Measurements from ENCODE around the gene TM4SF1. TPM values are rescaled to one million over a fixed set of nuclear protein-coding genes. Genes with fewer than 3 reads are reported as not detected.
A peak's percentile ranks its signal among the peaks of the same experiment; 100 is the strongest.

The TM4SF1 gene
- total RNA-seq, 1 donor from 2014 or later, result 28.9 TPM

DNA sequence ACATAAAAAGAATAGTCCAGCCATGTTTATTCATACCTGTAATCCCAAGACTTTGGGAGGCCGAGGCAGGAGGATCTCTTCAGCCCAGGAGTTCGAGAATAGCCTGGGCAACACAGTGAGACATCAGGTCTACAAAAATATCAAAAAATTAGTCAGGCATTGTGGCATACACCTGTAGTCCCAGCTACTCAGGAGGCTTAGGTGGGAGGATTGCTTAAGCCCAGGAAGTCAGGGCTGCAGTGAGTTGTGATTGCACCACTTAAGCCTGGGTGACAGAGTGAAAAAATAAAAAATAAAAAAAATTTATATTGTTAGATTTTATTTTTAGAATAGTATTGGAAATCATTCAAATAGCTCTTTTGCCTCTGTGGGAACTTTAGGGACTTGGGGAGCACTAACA, 12.8 kb upstream of the TM4SF1 start:
- no peak for TF ChIP-seq EZH2 (IDR thresholded peaks at IDR 0.05; ENCODE audit: insufficient read depth, low read length)
- TF ChIP-seq, protein P1, sequence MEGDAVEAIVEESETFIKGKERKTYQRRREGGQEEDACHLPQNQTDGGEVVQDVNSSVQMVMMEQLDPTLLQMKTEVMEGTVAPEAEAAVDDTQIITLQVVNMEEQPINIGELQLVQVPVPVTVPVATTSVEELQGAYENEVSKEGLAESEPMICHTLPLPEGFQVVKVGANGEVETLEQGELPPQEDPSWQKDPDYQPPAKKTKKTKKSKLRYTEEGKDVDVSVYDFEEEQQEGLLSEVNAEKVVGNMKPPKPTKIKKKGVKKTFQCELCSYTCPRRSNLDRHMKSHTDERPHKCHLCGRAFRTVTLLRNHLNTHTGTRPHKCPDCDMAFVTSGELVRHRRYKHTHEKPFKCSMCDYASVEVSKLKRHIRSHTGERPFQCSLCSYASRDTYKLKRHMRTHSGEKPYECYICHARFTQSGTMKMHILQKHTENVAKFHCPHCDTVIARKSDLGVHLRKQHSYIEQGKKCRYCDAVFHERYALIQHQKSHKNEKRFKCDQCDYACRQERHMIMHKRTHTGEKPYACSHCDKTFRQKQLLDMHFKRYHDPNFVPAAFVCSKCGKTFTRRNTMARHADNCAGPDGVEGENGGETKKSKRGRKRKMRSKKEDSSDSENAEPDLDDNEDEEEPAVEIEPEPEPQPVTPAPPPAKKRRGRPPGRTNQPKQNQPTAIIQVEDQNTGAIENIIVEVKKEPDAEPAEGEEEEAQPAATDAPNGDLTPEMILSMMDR (IDR thresholded peaks at IDR 0.05; ENCODE audit: insufficient read depth, low read depth, low read length), result no peak
- H3K9me3 ChIP-seq (ENCODE audit: insufficient read depth, low read depth, low read length), result no peaks in the 10 kb centered on the region
- no peaks in the 10 kb centered on the region for H3K9me3 Mint-ChIP-seq (ENCODE audit: unreplicated experiment)
- H3K27ac Mint-ChIP-seq (ENCODE audit: unreplicated experiment), result no peak overlapping the region
- peaks cover 38% of the 10 kb centered on the region for H3K4me1 ChIP-seq (ENCODE audit: insufficient read depth, low read length)
- no peak overlapping the region for H3K4me3 Mint-ChIP-seq (ENCODE audit: unreplicated experiment)
- H3K36me3 Mint-ChIP-seq (ENCODE audit: low read depth, unreplicated experiment), result no peaks in the 10 kb centered on the region
- no peak overlapping the region for H2AFZ ChIP-seq (ENCODE audit: low read depth, low read length)
- FAIRE-seq (no peak), DNase-seq (ENCODE audit: low read depth) (no peak)
- H3K27me3 ChIP-seq (ENCODE audit: insufficient read depth, low read length), result no peaks in the 10 kb centered on the region
- H3K4me2 ChIP-seq (ENCODE audit: low read length), result no peak overlapping the region
- no peak overlapping the region for H3K27ac ChIP-seq (ENCODE audit: low read depth, low read length)
- H4K20me1 ChIP-seq (ENCODE audit: insufficient read depth, low read length), result no peaks in the 10 kb centered on the region
- no peaks in the 10 kb centered on the region for H3K79me2 ChIP-seq (ENCODE audit: insufficient read depth, low read length)
- no peak overlapping the region for H3K9ac ChIP-seq (ENCODE audit: low read length)
- no peaks in the 10 kb centered on the region for H3K27me3 Mint-ChIP-seq (ENCODE audit: low read depth, unreplicated experiment)
- H3K4me3 ChIP-seq (ENCODE audit: insufficient read depth, low read depth, low read length), result no peak overlapping the region
- no peaks in the 10 kb centered on the region for H3K36me3 ChIP-seq (ENCODE audit: insufficient read depth, low read length)
- peaks cover 36% of the 10 kb centered on the region for H3K4me1 Mint-ChIP-seq (ENCODE audit: low read depth, unreplicated experiment)

DNA sequence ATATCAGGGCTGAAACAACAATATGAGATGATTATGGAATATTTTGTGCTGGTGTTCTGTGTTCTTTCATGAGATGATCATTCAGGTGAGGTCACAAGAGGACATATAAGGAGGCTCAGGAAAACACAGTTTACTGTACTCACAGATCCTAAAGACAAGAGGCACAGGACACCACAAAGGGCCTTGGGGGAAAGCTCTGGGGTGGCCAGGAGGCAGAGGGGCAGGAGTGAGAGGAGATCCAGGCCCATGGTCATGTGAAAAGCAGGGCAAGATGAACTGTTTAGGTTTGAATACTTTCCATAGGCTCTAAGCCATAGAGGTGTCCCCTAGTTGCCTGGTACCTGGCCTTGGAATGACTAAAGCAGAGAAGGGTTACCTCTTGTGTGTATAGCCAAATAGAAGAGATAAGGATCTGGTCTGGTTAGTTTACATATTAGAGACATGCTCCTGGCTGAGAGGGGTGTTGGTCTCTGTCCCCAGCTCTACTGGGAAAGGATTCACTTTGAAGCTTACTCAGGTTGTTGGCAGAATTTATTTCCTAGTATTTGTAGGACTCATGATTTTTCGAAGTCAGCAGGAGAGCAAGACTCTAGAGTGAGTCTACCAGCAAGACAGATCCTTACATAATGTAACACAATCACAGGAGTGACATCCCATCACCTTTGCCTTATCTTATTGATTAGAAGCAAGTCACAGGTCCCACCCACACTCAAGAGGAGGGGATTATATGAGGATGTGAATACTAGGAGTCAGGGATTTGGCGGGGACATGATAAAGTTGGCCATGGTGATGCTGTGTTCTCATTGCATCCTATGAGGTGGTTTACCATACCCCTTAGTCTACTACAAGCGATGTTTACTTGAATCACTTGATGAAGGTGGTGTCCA, 11.3 kb upstream of the TM4SF1 start:
- Histone ChIP-seq H3K4me2 (ENCODE audit: low read length) (peak overlapping the region; percentile 81), H3K27ac (ENCODE audit: low read depth, low read length) (peak overlapping the region; percentile 99), H4K20me1 (ENCODE audit: insufficient read depth, low read length) (no peaks in the 10 kb centered on the region), H3K36me3 (ENCODE audit: insufficient read depth, low read length) (no peaks in the 10 kb centered on the region), H3K9ac (ENCODE audit: low read length) (peak overlapping the region; percentile 90), H3K4me1 (ENCODE audit: insufficient read depth, low read length) (peaks cover 47% of the 10 kb centered on the region), H3K79me2 (ENCODE audit: insufficient read depth, low read length) (no peaks in the 10 kb centered on the region), H3K9me3 (ENCODE audit: insufficient read depth, low read depth, low read length) (no peaks in the 10 kb centered on the region), H3K4me3 (ENCODE audit: insufficient read depth, low read depth, low read length) (no peak overlapping the region), H3K27me3 (ENCODE audit: insufficient read depth, low read length) (no peaks in the 10 kb centered on the region), H2AFZ (ENCODE audit: low read depth, low read length) (no peak overlapping the region)
- Mint-ChIP-seq H3K9me3 (ENCODE audit: unreplicated experiment) (no peaks in the 10 kb centered on the region), H3K36me3 (ENCODE audit: low read depth, unreplicated experiment) (no peaks in the 10 kb centered on the region), H3K4me3 (ENCODE audit: unreplicated experiment) (no peak overlapping the region), H3K27me3 (ENCODE audit: low read depth, unreplicated experiment) (no peaks in the 10 kb centered on the region), H3K4me1 (ENCODE audit: low read depth, unreplicated experiment) (peaks cover 42% of the 10 kb centered on the region), H3K27ac (ENCODE audit: unreplicated experiment) (peak overlapping the region; percentile 28)
- TF ChIP-seq EZH2 (IDR thresholded peaks at IDR 0.05; ENCODE audit: insufficient read depth, low read length), result no peak
- TF ChIP-seq, protein P1 (IDR thresholded peaks at IDR 0.05; ENCODE audit: insufficient read depth, low read depth, low read length), result no peak
- DNase-seq (ENCODE audit: low read depth), result no peak
- no peak for FAIRE-seq

DNA sequence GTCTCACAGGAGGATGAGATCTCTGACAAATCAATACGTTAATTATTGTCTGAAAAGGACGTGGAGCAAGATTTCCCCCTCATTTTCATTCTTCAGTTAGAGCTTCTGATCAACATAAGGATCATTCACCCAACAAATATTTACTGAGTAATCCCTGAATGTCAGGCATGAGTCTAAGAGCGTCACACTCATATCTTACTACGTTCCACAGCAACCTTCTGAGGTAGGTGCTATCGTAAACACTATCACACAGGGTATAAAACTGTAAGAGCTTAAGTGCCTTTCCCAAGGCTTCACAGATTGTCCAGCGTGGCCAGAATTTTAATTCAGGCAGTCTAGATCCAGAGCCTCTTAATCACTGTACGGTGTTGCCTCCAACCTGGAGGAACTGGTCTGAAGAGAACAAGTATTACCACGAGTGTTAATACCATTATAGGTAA, 10.6 kb upstream of the TM4SF1 start:
- Histone ChIP-seq H3K27me3 (ENCODE audit: insufficient read depth, low read length) (no peaks in the 10 kb centered on the region), H3K36me3 (ENCODE audit: insufficient read depth, low read length) (no peaks in the 10 kb centered on the region), H3K9me3 (ENCODE audit: insufficient read depth, low read depth, low read length) (no peaks in the 10 kb centered on the region), H2AFZ (ENCODE audit: low read depth, low read length) (peak overlapping the region; percentile 9), H3K27ac (ENCODE audit: low read depth, low read length) (peak overlapping the region; percentile 99), H3K79me2 (ENCODE audit: insufficient read depth, low read length) (no peaks in the 10 kb centered on the region), H3K4me1 (ENCODE audit: insufficient read depth, low read length) (peaks cover 47% of the 10 kb centered on the region), H3K9ac (ENCODE audit: low read length) (peak overlapping the region; percentile 90), H3K4me3 (ENCODE audit: insufficient read depth, low read depth, low read length) (no peak overlapping the region), H4K20me1 (ENCODE audit: insufficient read depth, low read length) (no peaks in the 10 kb centered on the region), H3K4me2 (ENCODE audit: low read length) (peak overlapping the region; percentile 81)
- H3K9me3 Mint-ChIP-seq (ENCODE audit: unreplicated experiment), result no peaks in the 10 kb centered on the region
- no peaks in the 10 kb centered on the region for H3K27me3 Mint-ChIP-seq (ENCODE audit: low read depth, unreplicated experiment)
- FAIRE-seq, result peak; percentile 41
- H3K36me3 Mint-ChIP-seq (ENCODE audit: low read depth, unreplicated experiment), result no peaks in the 10 kb centered on the region
- DNase-seq (ENCODE audit: low read depth), result peak; percentile 96
- no peak overlapping the region for H3K4me3 Mint-ChIP-seq (ENCODE audit: unreplicated experiment)
- TF ChIP-seq, protein P1 (IDR thresholded peaks at IDR 0.05; ENCODE audit: insufficient read depth, low read depth, low read length), result no peak
- TF ChIP-seq EZH2 (IDR thresholded peaks at IDR 0.05; ENCODE audit: insufficient read depth, low read length), result no peak
- H3K27ac Mint-ChIP-seq (ENCODE audit: unreplicated experiment), result peak overlapping the region; percentile 100
- H3K4me1 Mint-ChIP-seq (ENCODE audit: low read depth, unreplicated experiment), result peaks cover 42% of the 10 kb centered on the region
